GM18951 (cell line): ENCODE data around the gene PDZD4.

ENCODE experiments used
- POLR2A ChIP-seq: IDR thresholded peaks from 4 replicates; pipeline ENCODE4 v1.6.1; 2011; ENCODE audit warnings: mild to moderate bottlenecking; ENCODE audit not compliant: insufficient read length, insufficient read depth; ENCODE audit errors: extremely low read depth
- in situ Hi-C: fragments of 300-500 bp; cut with MboI; formaldehyde crosslinking; loops from one replicate; pipeline ENCODE4 v1.12.0; 2022; ENCODE audit warnings: low sequenced_read_pairs, mixed read lengths, inconsistent platforms; ENCODE audit not compliant: unreplicated experiment

PDZD4 gene

GRCh38 chrX:153771415-153772315 lies 58.7 kb downstream of the PDZD4 start:
- TF ChIP-seq POLR2A, result no peak
- in situ Hi-C loops, result no loop called here

- no peak for TF ChIP-seq POLR2A
- in situ Hi-C loops, result no loop called here
Observed at GRCh38 chrX:153770601-153771414, 59.5 kb downstream of the PDZD4 start.

GRCh38 chrX:153769865-153770600 lies 60.3 kb downstream of the PDZD4 start:
- TF ChIP-seq POLR2A, result no peak
- in situ Hi-C loops, result no loop called here

GRCh38 chrX:153769158-153769864 lies 61.0 kb downstream of the PDZD4 start:
- no peak for TF ChIP-seq POLR2A
- in situ Hi-C loops, result no loop called here

- TF ChIP-seq POLR2A, result no peak
- in situ Hi-C loops, result no loop called here
Observed at GRCh38 chrX:153768311-153769157, 61.8 kb downstream of the PDZD4 start.

GRCh38 chrX:153767674-153768055 lies 62.7 kb downstream of the PDZD4 start:
- TF ChIP-seq POLR2A, result no peak
- in situ Hi-C loops, result no loop called here

GRCh38 chrX:153766871-153767673 lies 63.3 kb downstream of the PDZD4 start:
- in situ Hi-C loops, result no loop called here

GRCh38 chrX:153766098-153766817 lies 64.1 kb downstream of the PDZD4 start:
- TF ChIP-seq POLR2A, result no peak
- in situ Hi-C loops, result no loop called here

More at GRCh38 chrX:153766871-153767673, 63.3 kb downstream of the PDZD4 start:
- TF ChIP-seq POLR2A, result no peak

GRCh38 chrX:153765138-153766079 lies 64.9 kb downstream of the PDZD4 start:
- TF ChIP-seq POLR2A, result no peak
- in situ Hi-C loops, result no loop called here

- in situ Hi-C loops, result no loop called here
- TF ChIP-seq POLR2A, result no peak
Observed at GRCh38 chrX:153764786-153765137, 65.6 kb downstream of the PDZD4 start.
